Body of pancreas (tissue), 4 donors: ENCODE results near the gene CAMK4. TPM values are rescaled to one million over a fixed set of nuclear protein-coding genes. Genes with fewer than 3 reads are reported as not detected.

Experiments used
- ATAC-seq: fragments of 150-250 bp; one replicate; pipeline ENCODE4 v1.9.1; 2016
- DNase-seq, 4 donors: peaks; one replicate each; pipeline ENCODE4 v3.0.0-alpha.2; 2019
- H3K27ac ChIP-seq, 4 donors: fragments of 200-600 bp; sonication (generic); 1 replicate in 3 of 4; 2 replicates in 1 of 4; pipeline versions ENCODE4 v1.5.1 to v1.6.1; 2016 to 2019; ENCODE audit warnings: mild to moderate bottlenecking in 1 of 4, mixed read lengths in 1 of 4, moderate library complexity in 1 of 4
- H3K27me3 ChIP-seq, 2 donors: fragments of 200-600 bp; sonication (generic); one replicate each; pipeline ENCODE4 v1.6.0; 2016; ENCODE audit warnings: mild to moderate bottlenecking in 1 of 2
- H3K36me3 ChIP-seq, 2 donors: fragments of 200-600 bp; sonication (generic); replicated peaks in 1 of 2; 2 replicates each; pipeline ENCODE4 v1.5.1; 2016; ENCODE audit warnings: low read depth in 2 of 2; ENCODE audit not compliant: insufficient read depth in 1 of 2
- H3K4me1 ChIP-seq: fragments of 200-600 bp; sonication (generic); one replicate; pipeline ENCODE4 v1.6.0; 2016
- H3K4me3 ChIP-seq, 2 donors: fragments of 200-600 bp; sonication (generic); 1 replicate in 1 of 2; 2 replicates in 1 of 2; pipeline ENCODE4 v1.5.1; 2016 to 2019
- H3K9me3 ChIP-seq, 3 donors: fragments of 200-600 bp; sonication (generic); 1 replicate in 2 of 3; 2 replicates in 1 of 3; pipeline ENCODE4 v1.5.1; 2016
- POLR2A ChIP-seq, 3 donors: fragments of 450-650 bp; IDR thresholded peaks; one replicate each; pipeline ENCODE4 v1.6.1; 2016; ENCODE audit warnings: antibody characterized with exemption in 3 of 3, mild to moderate bottlenecking in 2 of 3
- WGBS, 2 donors: methylation state at CpG; one replicate each; pipeline ENCODE4 v1.1.5; 2017; 5-methylcytosine and 5-hydroxymethylcytosine counted together
- intact Hi-C: fragments of 100-400 bp; cut with DNase I; formaldehyde crosslinking; loops from one replicate; pipeline ENCODE4 v1.15.1; 2023
- total RNA-seq, 2 donors: library from RNA; depleted of rRNA; stranded (reverse); fragments of >200 nt; gene quantifications; one replicate each; pipeline ENCODE4 v1.1.0, GENCODE V29; 2016
- TF ChIP-seq, protein P1 (sequence below), 7 experiments: fragments of 450-650 bp in 4 of 7; fragments of 200-600 bp in 3 of 7; sonication (generic) in 3 of 7; IDR thresholded peaks; one replicate each; pipeline ENCODE4 v1.5.1; 2016 to 2019; ENCODE audit warnings: antibody characterized with exemption in 7 of 7

The CAMK4 gene
- total RNA-seq, 2 donors from 2014 or later: 0.78 TPM; not detected in 1

- H3K27me3 ChIP-seq: no peaks in the 10 kb centered on the region
- H3K36me3 ChIP-seq: no peaks in the 10 kb centered on the region
- no peaks in the 10 kb centered on the region for H3K9me3 ChIP-seq
- 42 to 62% methylated on average over 2 of the region's 2 CpGs for WGBS, 2 donors
- no peaks in the 10 kb centered on the region for H3K4me1 ChIP-seq
- ATAC-seq: no peak
- no peak for TF ChIP-seq POLR2A (IDR thresholded peaks at IDR 0.05)
- TF ChIP-seq, protein P1, sequence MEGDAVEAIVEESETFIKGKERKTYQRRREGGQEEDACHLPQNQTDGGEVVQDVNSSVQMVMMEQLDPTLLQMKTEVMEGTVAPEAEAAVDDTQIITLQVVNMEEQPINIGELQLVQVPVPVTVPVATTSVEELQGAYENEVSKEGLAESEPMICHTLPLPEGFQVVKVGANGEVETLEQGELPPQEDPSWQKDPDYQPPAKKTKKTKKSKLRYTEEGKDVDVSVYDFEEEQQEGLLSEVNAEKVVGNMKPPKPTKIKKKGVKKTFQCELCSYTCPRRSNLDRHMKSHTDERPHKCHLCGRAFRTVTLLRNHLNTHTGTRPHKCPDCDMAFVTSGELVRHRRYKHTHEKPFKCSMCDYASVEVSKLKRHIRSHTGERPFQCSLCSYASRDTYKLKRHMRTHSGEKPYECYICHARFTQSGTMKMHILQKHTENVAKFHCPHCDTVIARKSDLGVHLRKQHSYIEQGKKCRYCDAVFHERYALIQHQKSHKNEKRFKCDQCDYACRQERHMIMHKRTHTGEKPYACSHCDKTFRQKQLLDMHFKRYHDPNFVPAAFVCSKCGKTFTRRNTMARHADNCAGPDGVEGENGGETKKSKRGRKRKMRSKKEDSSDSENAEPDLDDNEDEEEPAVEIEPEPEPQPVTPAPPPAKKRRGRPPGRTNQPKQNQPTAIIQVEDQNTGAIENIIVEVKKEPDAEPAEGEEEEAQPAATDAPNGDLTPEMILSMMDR (IDR thresholded peaks at IDR 0.05): no peak
- no peak overlapping the region for H3K4me3 ChIP-seq
- no peak for DNase-seq
- H3K27ac ChIP-seq: no peak overlapping the region
- intact Hi-C loops: no loop called here
Observed at GRCh38 chr5:111284825-111285224, 60.6 kb downstream of the CAMK4 start.

GRCh38 chr5:111294551-111294950 lies 70.4 kb downstream of the CAMK4 start:
- TF ChIP-seq, protein P1 (IDR thresholded peaks at IDR 0.05): no peak
- TF ChIP-seq POLR2A (IDR thresholded peaks at IDR 0.05): no peak
- Histone ChIP-seq H3K36me3 (no peaks in the 10 kb centered on the region), H3K9me3 (no peaks in the 10 kb centered on the region), H3K27ac (no peak overlapping the region), H3K27me3 (no peaks in the 10 kb centered on the region), H3K4me3 (no peak overlapping the region), H3K4me1 (no peaks in the 10 kb centered on the region)
- ATAC-seq: no peak
- DNase-seq: no peak
- intact Hi-C loops: no loop called here

GRCh38 chr5:111295649-111296048 lies 71.5 kb downstream of the CAMK4 start:
- no peak overlapping the region for H3K4me3 ChIP-seq
- ATAC-seq (no peak), DNase-seq (no peak)
- H3K27me3 ChIP-seq: no peaks in the 10 kb centered on the region
- TF ChIP-seq, protein P1 (IDR thresholded peaks at IDR 0.05): no peak
- TF ChIP-seq POLR2A (IDR thresholded peaks at IDR 0.05): no peak
- 71 to 73% methylated on average over 3 of the region's 3 CpGs for WGBS, 2 donors
- no peak overlapping the region for H3K27ac ChIP-seq
- H3K9me3 ChIP-seq: no peaks in the 10 kb centered on the region
- H3K4me1 ChIP-seq: no peaks in the 10 kb centered on the region
- intact Hi-C loops: no loop called here
- no peaks in the 10 kb centered on the region for H3K36me3 ChIP-seq

- DNase-seq (no peak), ATAC-seq (no peak)
- H3K9me3 ChIP-seq: no peaks in the 10 kb centered on the region
- H3K36me3 ChIP-seq: no peaks in the 10 kb centered on the region
- intact Hi-C loops: no loop called here
- H3K27me3 ChIP-seq: no peaks in the 10 kb centered on the region
- H3K27ac ChIP-seq: no peak overlapping the region
- H3K4me1 ChIP-seq: no peaks in the 10 kb centered on the region
- TF ChIP-seq, protein P1 (IDR thresholded peaks at IDR 0.05): no peak
- TF ChIP-seq POLR2A (IDR thresholded peaks at IDR 0.05): no peak
- WGBS, 2 donors: 59 to 61% methylated on average over 3 of the region's 3 CpGs
- H3K4me3 ChIP-seq: no peak overlapping the region
Observed at GRCh38 chr5:111296570-111296969, 72.4 kb downstream of the CAMK4 start.

GRCh38 chr5:111299067-111299481 lies 74.9 kb downstream of the CAMK4 start:
- 85 to 87% methylated on average over 7 of the region's 7 CpGs for WGBS, 2 donors
- Histone ChIP-seq H3K9me3 (no peaks in the 10 kb centered on the region), H3K27me3 (no peaks in the 10 kb centered on the region), H3K4me3 (no peak overlapping the region), H3K27ac (no peak overlapping the region), H3K36me3 (no peaks in the 10 kb centered on the region), H3K4me1 (no peaks in the 10 kb centered on the region)
- no peak for DNase-seq
- intact Hi-C loops: no loop called here
- no peak for TF ChIP-seq POLR2A (IDR thresholded peaks at IDR 0.05)
- TF ChIP-seq, protein P1 (IDR thresholded peaks at IDR 0.05): no peak
- no peak for ATAC-seq
